ENCODE data around the gene LRRC23. TPM values are rescaled to one million over a fixed set of nuclear protein-coding genes. Genes with fewer than 3 reads are reported as not detected.
"Not testable (repeated sequence)": the region's sequence is repeated elsewhere in the genome, so short reads cannot be mapped to it uniquely, and the experiment has no call there.

The LRRC23 gene
- total RNA-seq, 2 donors from 2014 or later, result 8.6 to 11.3 TPM

- Mint-ChIP-seq H3K36me3 (ENCODE audit: insufficient read depth in 2 of 2) (peaks cover 16 to 18% of the 10 kb centered on the region in 2 donors), H3K27me3 (ENCODE audit: low read depth) (no peaks in the 10 kb centered on the region), H3K27ac (peak overlapping the region; percentile 96), H3K4me3 (peak overlapping the region; percentile 97 to 98), H3K9me3 (no peaks in the 10 kb centered on the region), H3K4me1 (ENCODE audit: low read depth) (peaks cover 66% of the 10 kb centered on the region)
- DNase-seq, result peak in 1 of 2 donors; percentile 27
- ATAC-seq (replicated peaks in 1 of 2), result peak in 1 of 2 donors; percentile 1
Measured at GRCh38 chr12:6868211-6869048, 36.2 kb upstream of the LRRC23 start.

DNA sequence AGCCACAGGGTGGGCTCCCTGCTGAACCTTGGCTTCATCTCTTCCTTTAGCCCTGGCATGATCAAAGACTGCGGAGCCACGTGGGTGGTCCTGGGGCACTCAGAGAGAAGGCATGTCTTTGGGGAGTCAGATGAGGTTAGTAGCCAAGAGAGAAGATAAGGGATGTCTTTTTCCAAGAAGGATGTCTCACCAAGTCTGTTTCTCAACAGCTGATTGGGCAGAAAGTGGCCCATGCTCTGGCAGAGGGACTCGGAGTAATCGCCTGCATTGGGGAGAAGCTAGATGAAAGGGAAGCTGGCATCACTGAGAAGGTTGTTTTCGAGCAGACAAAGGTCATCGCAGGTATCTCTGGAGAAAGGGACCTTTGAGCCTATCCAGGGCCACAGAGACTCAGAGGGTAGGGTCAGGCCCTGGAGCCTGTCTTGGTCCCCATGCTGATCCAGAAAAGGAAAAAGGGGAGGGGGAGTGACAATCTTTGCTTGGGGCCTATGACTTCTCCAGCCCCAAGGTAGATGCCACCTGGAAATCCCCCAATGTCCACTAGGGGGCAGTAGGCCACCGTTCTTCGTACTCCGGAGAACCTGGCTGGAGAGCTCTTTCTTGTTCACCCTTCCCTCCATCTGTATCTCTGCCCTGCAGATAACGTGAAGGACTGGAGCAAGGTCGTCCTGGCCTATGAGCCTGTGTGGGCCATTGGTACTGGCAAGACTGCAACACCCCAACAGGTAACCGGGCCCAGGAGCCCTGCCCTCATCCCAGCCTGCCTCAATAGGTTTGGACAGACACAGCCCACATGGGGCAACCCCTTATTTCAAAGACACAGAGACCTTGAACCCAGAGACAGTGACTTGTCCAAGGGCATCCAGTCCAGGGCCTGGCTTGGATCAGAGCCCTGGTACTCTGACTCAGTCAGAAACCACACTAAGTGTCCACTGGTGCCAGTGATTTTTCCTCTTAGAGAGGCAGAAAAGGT is 35.3 kb upstream of the LRRC23 start:
- H3K9me3 Mint-ChIP-seq, result no peaks in the 10 kb centered on the region
- peak; percentile 86 to 88 for DNase-seq
- peak overlapping the region; percentile 97 to 98 for H3K4me3 Mint-ChIP-seq
- H3K36me3 Mint-ChIP-seq (ENCODE audit: insufficient read depth in 2 of 2), result peaks cover 15 to 18% of the 10 kb centered on the region in 2 donors
- no peaks in the 10 kb centered on the region for H3K27me3 Mint-ChIP-seq (ENCODE audit: low read depth)
- ATAC-seq (replicated peaks in 1 of 2), result no peak
- peaks cover 72% of the 10 kb centered on the region for H3K4me1 Mint-ChIP-seq (ENCODE audit: low read depth)
- H3K27ac Mint-ChIP-seq, result peak overlapping the region; percentile 96

- peaks cover 72% of the 10 kb centered on the region for H3K4me1 Mint-ChIP-seq (ENCODE audit: low read depth)
- ATAC-seq (replicated peaks in 1 of 2); H3K27me3 Mint-ChIP-seq (ENCODE audit: low read depth); H3K9me3 Mint-ChIP-seq; DNase-seq: not testable (repeated sequence)
- peaks cover 15 to 18% of the 10 kb centered on the region in 2 donors for H3K36me3 Mint-ChIP-seq (ENCODE audit: insufficient read depth in 2 of 2)
- H3K4me3 Mint-ChIP-seq, result peak overlapping the region; percentile 97 to 98
- peak overlapping the region; percentile 55 for H3K27ac Mint-ChIP-seq
Measured at GRCh38 chr12:6870304-6870703, 34.3 kb upstream of the LRRC23 start.

DNA sequence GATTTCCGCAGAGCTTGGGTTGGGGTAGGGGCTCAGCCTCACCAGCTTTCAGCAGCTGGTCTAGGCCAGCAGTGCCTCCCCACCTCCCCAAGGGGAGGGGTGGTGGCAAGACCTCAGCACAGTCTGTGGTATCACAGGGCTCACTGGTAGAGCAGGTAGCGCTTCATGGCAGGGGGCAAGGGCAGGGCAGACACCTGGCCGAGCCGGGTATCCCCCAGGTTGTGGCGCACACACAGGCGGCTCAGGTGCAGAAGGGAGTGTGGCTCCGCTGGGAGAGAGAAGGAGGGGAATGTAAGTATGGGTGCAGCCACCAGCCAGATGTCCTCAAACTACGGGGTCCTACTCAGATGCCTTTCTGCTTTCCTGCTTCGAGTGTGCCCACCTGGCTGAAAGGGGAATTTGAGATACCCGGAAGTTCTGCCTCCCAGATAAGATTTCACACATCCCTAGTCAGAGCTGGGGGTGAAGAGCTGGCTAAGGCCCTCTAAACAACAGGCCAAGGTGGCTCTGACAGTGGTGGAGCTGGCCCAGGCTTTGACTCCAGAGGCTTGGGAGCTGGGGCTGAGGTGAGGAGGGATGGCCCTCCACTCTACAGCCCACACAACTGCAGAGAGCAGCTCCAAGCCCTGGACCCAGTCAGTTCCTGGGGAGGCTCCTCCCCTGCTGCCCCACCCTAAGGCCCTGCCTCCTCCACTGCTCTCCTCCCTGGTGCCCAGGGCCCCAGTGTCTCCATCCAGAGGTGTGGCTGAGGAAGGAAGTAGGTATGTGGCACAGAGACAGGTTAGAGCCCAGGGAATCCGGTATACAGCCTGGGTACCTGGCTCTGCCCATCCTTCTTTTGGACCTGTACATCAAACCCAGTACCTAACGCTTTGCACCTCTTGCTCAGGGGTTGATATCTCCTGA is 33.3 kb upstream of the LRRC23 start:
- ATAC-seq (replicated peaks in 1 of 2), result no peak
- Mint-ChIP-seq H3K27ac (peak overlapping the region; percentile 69), H3K4me1 (ENCODE audit: low read depth) (peaks cover 63% of the 10 kb centered on the region), H3K36me3 (ENCODE audit: insufficient read depth in 2 of 2) (peaks cover 18 to 21% of the 10 kb centered on the region in 2 donors), H3K4me3 (peak overlapping the region; percentile 97 to 98), H3K9me3 (no peaks in the 10 kb centered on the region), H3K27me3 (ENCODE audit: low read depth) (no peaks in the 10 kb centered on the region)
- DNase-seq, result peak; percentile 39 to 50

DNA sequence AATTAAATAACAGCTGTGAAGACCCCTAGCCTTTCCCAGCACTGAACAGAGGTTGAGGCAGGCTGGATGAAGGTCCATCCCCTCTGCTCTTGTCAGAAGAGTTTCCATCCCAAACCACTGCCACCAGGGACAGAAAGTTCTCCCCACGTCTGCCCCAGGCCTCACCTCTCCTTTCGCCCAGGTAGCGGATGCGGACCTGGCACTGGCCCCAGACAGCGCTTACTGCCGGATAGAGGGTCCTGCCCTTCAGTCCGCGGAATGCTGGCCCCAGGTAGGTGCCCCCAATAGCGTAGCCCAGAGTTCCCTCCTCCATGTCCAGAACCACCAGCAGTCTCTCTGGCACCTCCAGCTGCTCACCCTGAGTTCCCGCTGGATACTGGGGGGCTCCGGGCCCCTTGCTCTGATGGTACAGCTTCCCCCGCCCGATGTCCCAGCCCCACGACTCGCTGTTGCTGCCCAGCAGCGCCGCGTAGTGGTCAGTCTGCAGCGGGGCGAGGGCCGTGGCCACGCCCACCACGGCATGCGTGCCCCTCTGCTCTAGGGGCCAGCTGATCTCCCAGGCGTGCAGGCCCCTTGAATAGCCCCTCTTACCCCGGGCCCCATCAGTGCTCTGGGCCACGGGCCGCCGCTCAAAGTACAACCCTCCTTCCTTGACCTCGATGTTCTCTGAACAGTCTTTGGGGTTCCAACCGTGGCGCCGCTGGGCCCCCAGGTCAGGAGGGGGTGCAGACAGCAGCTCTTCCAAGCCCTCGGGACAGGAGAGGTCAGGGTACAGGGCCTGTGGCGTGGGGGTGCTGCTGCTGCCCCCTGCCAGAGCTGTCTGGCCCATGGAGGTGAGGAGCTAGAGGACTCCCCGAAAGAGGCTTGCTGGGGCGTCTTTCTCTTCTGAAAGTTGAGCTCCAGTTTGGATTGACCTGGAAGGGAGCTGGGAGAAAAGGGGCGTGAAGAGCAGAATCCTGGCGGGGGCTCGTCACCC is 32.3 kb upstream of the LRRC23 start:
- DNase-seq (peak; percentile 90 to 92), ATAC-seq (replicated peaks in 1 of 2) (peak; percentile 40 to 42)
- Mint-ChIP-seq H3K4me3 (peak overlapping the region; percentile 97 to 98), H3K27ac (peak overlapping the region; percentile 69), H3K27me3 (ENCODE audit: low read depth) (no peaks in the 10 kb centered on the region), H3K36me3 (ENCODE audit: insufficient read depth in 2 of 2) (peaks cover 22 to 26% of the 10 kb centered on the region in 2 donors), H3K4me1 (ENCODE audit: low read depth) (peaks cover 54% of the 10 kb centered on the region), H3K9me3 (no peaks in the 10 kb centered on the region)

DNA sequence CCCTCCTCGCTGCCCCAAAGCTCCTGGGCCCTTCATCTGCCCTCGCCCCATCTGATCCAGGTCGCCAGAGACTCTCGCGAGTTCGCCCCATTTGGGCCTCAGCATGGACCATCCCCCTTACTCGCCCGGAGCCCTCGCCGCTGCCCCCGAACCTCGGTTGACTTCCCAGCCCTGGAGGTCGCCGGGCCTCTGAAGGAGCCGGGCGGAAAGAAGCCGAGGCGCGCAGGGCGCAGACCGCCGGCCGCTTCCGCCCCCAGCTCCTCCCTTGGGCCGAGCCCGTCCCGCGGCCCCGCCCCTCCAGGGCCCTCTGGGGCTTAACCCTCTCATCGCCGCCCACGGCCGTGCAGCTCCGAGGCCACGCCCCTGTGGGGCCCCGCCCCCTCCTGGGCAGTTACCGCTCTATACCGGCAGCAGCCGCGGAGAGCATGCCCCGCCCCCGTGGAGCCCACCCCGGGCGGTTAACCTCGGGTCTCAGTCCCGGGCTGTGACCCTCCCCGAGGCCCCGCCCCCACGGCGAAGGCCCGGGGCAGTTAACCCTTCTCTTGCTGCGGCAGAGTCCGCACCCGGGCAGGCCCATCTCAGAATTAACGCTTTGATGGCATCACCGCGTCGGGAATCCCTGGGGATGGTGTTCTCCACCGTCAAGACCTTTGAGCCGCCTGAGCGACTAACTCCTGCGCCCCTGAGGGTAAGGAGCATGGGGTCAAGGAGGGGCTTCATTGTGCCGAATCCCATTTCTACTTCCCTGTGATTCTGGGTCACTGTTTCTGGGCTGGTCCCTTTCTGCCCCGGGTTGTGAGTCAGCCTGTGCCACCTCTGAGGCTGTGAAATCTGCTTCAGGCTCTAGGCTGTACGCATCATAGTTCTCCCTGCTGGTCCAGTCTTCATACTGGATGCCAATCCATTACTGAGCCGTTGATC is 31.3 kb upstream of the LRRC23 start, which contains the start of gene SPSB2:
TSS of gene SPSB2 (minus strand) at position 210 of the 921 bp plus-strand sequence. CDS start 402 bp downstream, outside the sequence.
- peak within 1 kb of the TSS; percentile 88 for H3K27ac Mint-ChIP-seq
- H3K36me3 Mint-ChIP-seq (ENCODE audit: insufficient read depth in 2 of 2), result peaks cover 17 to 22% of the 10 kb centered on the region in 2 donors
- DNase-seq (peak; percentile 100), ATAC-seq (replicated peaks in 1 of 2) (peak; percentile 79 to 83)
- H3K4me1 Mint-ChIP-seq (ENCODE audit: low read depth), result peaks cover 52% of the 10 kb centered on the region
- no peaks in the 10 kb centered on the region for H3K9me3 Mint-ChIP-seq
- peak within 1 kb of the TSS; percentile 97 to 98 for H3K4me3 Mint-ChIP-seq
- H3K27me3 Mint-ChIP-seq (ENCODE audit: low read depth), result no peaks in the 10 kb centered on the region

DNA sequence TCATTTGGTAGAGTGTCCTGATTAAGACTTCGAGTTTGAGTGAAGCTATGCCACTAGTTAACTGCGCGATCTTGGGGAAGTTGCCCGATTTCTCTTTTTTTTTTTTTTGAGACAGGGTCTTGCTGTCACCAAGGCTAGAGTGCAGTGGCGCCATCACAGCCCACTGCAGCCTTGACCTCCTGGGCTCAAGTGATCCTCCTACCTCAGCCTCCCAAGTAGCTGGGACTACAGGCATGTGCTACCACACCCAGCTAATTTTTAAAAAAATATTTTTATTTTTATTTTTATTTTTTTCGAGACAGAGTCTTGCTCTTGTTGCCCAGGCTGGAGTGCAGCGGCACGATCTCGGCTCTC is 30.6 kb upstream of the LRRC23 start:
- Mint-ChIP-seq H3K4me3 (peak overlapping the region; percentile 97 to 98), H3K4me1 (ENCODE audit: low read depth) (peaks cover 45% of the 10 kb centered on the region)
- H3K27me3 Mint-ChIP-seq (ENCODE audit: low read depth), result not testable (repeated sequence)

GRCh38 chr12:6879824-6880223 is 24.8 kb upstream of the LRRC23 start:
- not testable (repeated sequence) for H3K4me3 Mint-ChIP-seq; DNase-seq; H3K4me1 Mint-ChIP-seq (ENCODE audit: low read depth); ATAC-seq (replicated peaks in 1 of 2); H3K9me3 Mint-ChIP-seq; H3K27ac Mint-ChIP-seq; H3K27me3 Mint-ChIP-seq (ENCODE audit: low read depth)
- peaks cover 6 to 21% of the 10 kb centered on the region in 2 donors for H3K36me3 Mint-ChIP-seq (ENCODE audit: insufficient read depth in 2 of 2)

More for the DNA sequence above, 30.6 kb upstream of the LRRC23 start:
- H3K36me3 Mint-ChIP-seq (ENCODE audit: insufficient read depth in 2 of 2), result peaks cover 12 to 22% of the 10 kb centered on the region in 2 donors
- not testable (repeated sequence) for H3K9me3 Mint-ChIP-seq; ATAC-seq (replicated peaks in 1 of 2); DNase-seq
- H3K27ac Mint-ChIP-seq, result peak overlapping the region; percentile 53

DNA sequence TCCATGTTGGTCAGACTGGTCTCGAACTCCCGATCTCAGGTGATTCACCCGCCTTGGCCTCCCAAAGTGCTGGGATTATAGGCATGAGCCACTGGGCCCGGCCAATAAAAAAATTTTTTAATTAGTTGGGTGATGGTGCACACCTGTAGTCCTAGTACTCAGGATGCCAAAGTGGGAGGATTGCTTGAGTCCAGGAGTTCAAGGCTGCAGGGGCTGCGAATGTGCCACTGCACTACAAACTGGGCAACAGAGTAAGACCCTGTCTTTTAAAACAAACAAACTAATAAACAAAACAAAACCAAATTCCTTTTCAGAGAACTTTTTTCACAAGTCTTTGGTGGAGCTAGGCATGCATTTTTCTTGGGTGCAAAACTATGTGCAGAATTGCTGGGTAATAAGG is 21.4 kb upstream of the LRRC23 start:
- Mint-ChIP-seq H3K4me3 (no peak overlapping the region), H3K4me1 (ENCODE audit: low read depth) (no peaks in the 10 kb centered on the region), H3K27ac (no peak overlapping the region), H3K9me3 (no peaks in the 10 kb centered on the region), H3K36me3 (ENCODE audit: insufficient read depth in 2 of 2) (peaks cover 2 to 8% of the 10 kb centered on the region in 2 donors), H3K27me3 (ENCODE audit: low read depth) (no peaks in the 10 kb centered on the region)
- DNase-seq (no peak), ATAC-seq (replicated peaks in 1 of 2) (no peak)

DNA sequence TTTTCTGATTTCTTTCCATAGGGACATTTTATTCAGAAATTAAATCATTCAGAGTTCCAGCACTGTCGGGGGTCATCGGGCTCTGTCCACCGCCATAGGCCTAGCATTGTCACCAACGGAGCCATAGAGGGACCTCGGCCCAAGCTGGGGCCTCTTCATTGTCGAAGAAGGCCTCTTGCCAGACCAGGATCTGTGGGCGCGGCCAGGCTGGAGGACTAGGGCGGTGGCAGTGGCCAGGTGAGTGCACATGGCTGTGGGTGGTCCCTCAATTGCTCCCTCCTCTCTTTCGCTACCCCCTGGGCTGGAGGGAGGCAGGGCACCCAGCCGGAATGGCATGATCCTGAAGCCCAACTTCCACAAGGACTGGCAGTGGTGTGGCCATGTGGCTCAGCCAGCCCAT is 20.9 kb upstream of the LRRC23 start:
- H3K27ac Mint-ChIP-seq, result no peak overlapping the region
- H3K27me3 Mint-ChIP-seq (ENCODE audit: low read depth), result no peaks in the 10 kb centered on the region

More for the DNA sequence above, 20.9 kb upstream of the LRRC23 start:
- H3K4me1 Mint-ChIP-seq (ENCODE audit: low read depth), result no peaks in the 10 kb centered on the region
- H3K36me3 Mint-ChIP-seq (ENCODE audit: insufficient read depth in 2 of 2), result peaks cover 2 to 8% of the 10 kb centered on the region in 2 donors
- ATAC-seq (replicated peaks in 1 of 2) (no peak), DNase-seq (no peak)
- H3K4me3 Mint-ChIP-seq, result no peak overlapping the region
- no peaks in the 10 kb centered on the region for H3K9me3 Mint-ChIP-seq
